ENCODE results near the gene PRAMEF9.
"Not testable (repeated sequence)": the region's sequence is repeated elsewhere in the genome, so short reads cannot be mapped to it uniquely, and the experiment has no call there.

PRAMEF9 gene

DNA sequence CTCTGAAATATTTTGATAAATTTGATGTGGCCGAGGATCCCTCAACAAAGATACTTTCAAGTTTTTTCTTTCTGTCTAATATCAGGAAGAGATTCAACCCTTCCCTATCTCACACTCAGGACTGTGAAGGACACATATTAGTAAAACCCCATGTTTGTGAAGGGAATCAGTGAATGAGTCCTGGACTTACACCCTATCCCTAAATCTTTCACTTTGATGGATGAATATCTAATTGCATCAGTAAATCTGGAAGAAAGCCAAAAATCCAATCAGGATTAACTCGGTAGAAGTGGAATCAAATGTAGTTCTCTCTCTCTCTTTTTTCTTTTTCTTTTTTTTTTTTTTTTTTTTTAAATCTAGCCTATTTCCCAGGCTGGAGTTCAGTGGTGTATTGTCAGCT, at the start of gene PRAMEF9:
TSS of gene PRAMEF9 (plus strand) at position 301 of the 400 bp plus-strand sequence. CDS start 3,433 bp downstream, outside the sequence.
- H3K27ac ChIP-seq (ENCODE audit: low read length); H3K4me1 ChIP-seq (ENCODE audit: control insufficient read depth in 1 of 2, insufficient read depth in 2 of 2, low read length in 2 of 2); H3K4me3 ChIP-seq (ENCODE audit: low read depth in 1 of 2, low read length in 2 of 2); H3K9me3 ChIP-seq (ENCODE audit: control insufficient read depth in 1 of 2, low read length in 2 of 2); H3K36me3 ChIP-seq (ENCODE audit: control insufficient read depth in 1 of 2, insufficient read depth in 2 of 2, low read length in 2 of 2); H3K27me3 ChIP-seq (ENCODE audit: low read depth, low read length): not testable (repeated sequence)

DNA sequence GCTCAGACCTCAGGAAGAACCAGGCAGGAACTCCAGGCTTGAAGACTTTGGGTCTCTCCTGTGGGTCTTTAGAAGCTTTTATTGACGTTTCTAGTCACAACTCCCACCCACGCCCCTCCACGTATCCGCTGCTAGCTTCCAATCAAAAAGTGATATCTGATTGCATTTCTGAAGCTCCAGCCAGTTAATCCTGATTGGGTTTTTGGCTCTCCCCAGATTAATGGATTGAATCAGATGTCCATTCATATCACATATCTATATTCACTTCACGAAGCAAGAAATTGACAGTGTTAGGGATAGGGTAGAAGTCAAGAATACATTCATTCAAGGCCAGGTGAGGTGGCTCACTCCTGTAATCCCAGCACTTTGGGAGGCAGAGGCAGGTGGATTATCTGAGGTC, 15.7 kb upstream of the PRAMEF9 start, which contains the start of gene PRAMEF26:
TSS of gene PRAMEF26 (minus strand) at position 101 of the 400 bp plus-strand sequence. CDS start 2,914 bp downstream, outside the sequence.
- not testable (repeated sequence) for H3K4me3 ChIP-seq (ENCODE audit: low read depth in 1 of 2, low read length in 2 of 2); H3K27me3 ChIP-seq (ENCODE audit: low read depth, low read length); H3K36me3 ChIP-seq (ENCODE audit: control insufficient read depth in 1 of 2, insufficient read depth in 2 of 2, low read length in 2 of 2); H3K4me1 ChIP-seq (ENCODE audit: control insufficient read depth in 1 of 2, insufficient read depth in 2 of 2, low read length in 2 of 2); H3K27ac ChIP-seq (ENCODE audit: low read length); H3K9me3 ChIP-seq (ENCODE audit: control insufficient read depth in 1 of 2, low read length in 2 of 2)

DNA sequence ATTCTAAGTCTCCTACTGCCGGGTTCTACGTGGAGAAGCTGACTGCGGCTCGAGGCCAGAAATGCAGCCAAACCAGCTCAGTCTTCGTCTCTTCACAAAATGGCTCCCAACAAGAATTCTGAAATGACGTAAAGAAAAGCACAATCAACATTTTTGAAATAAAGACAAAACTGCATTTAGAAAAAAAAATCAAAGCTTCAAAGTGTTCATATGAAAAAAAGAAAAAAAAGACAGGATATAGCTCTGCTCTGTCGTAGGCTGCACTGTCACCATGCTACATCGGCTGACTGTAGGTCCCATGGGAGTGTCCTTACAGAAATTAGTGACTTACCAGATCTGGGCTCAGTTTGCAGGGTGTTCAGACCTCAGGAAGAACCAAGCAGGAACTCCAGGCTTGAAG, 6.1 kb upstream of the PRAMEF9 start, which contains the start of gene HNRNPCL4:
TSS of gene HNRNPCL4 (minus strand) at position 101 of the 400 bp plus-strand sequence. CDS start 164 bp downstream, outside the sequence.
- H3K4me1 ChIP-seq (ENCODE audit: control insufficient read depth in 1 of 2, insufficient read depth in 2 of 2, low read length in 2 of 2); H3K27ac ChIP-seq (ENCODE audit: low read length); H3K4me3 ChIP-seq (ENCODE audit: low read depth in 1 of 2, low read length in 2 of 2); H3K36me3 ChIP-seq (ENCODE audit: control insufficient read depth in 1 of 2, insufficient read depth in 2 of 2, low read length in 2 of 2); H3K27me3 ChIP-seq (ENCODE audit: low read depth, low read length); H3K9me3 ChIP-seq (ENCODE audit: control insufficient read depth in 1 of 2, low read length in 2 of 2): not testable (repeated sequence)

DNA sequence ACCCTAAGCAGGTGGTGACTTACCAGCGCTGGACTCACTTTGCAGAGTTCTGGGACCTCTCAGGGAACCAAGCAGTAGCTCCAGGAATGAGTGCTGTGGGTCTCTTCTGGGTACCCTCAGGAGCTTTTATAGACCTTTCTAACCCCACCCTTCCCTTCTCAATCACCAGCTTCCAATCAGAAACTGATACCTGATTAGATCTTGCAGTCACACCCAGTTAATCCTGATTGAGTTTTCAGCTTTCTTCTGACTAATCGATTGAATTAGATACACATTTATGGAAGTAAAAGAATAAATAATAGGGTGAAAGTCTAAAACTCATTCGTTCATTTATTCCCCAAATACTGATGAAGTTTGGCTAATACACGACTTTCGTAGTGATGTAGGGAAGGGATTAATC, 29.7 kb downstream of the PRAMEF9 start, which contains the start of gene PRAMEF13:
TSS of gene PRAMEF13 (minus strand) at position 101 of the 400 bp plus-strand sequence. CDS start 1,820 bp downstream, outside the sequence.
- not testable (repeated sequence) for H3K36me3 ChIP-seq (ENCODE audit: control insufficient read depth in 1 of 2, insufficient read depth in 2 of 2, low read length in 2 of 2); H3K27me3 ChIP-seq (ENCODE audit: low read depth, low read length); H3K4me3 ChIP-seq (ENCODE audit: low read depth in 1 of 2, low read length in 2 of 2); H3K4me1 ChIP-seq (ENCODE audit: control insufficient read depth in 1 of 2, insufficient read depth in 2 of 2, low read length in 2 of 2); H3K9me3 ChIP-seq (ENCODE audit: control insufficient read depth in 1 of 2, low read length in 2 of 2); H3K27ac ChIP-seq (ENCODE audit: low read length)

DNA sequence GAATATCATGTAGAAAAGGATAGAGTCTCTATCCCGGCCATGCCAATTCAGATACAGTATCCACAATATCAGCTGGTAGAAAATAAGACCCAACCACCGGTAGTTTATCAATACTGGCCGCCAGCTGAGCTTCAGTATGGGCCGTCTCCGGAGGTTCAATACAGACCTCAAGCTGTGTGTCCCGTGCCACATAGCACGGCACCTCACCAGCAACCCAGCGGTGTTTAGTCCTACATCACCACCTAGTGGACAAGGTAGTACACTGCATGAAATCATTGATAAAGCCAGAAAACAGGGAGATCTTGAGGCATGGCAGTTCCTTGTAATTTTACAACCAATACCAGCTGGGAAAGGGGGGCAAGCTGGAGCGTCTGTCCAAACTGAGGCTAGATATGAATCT, 37.1 kb downstream of the PRAMEF9 start:
- not testable (repeated sequence) for H3K4me3 ChIP-seq (ENCODE audit: low read depth in 1 of 2, low read length in 2 of 2); H3K9me3 ChIP-seq (ENCODE audit: control insufficient read depth in 1 of 2, low read length in 2 of 2); H3K27me3 ChIP-seq (ENCODE audit: low read depth, low read length); H3K36me3 ChIP-seq (ENCODE audit: control insufficient read depth in 1 of 2, insufficient read depth in 2 of 2, low read length in 2 of 2); H3K27ac ChIP-seq (ENCODE audit: low read length); H3K4me1 ChIP-seq (ENCODE audit: control insufficient read depth in 1 of 2, insufficient read depth in 2 of 2, low read length in 2 of 2)

DNA sequence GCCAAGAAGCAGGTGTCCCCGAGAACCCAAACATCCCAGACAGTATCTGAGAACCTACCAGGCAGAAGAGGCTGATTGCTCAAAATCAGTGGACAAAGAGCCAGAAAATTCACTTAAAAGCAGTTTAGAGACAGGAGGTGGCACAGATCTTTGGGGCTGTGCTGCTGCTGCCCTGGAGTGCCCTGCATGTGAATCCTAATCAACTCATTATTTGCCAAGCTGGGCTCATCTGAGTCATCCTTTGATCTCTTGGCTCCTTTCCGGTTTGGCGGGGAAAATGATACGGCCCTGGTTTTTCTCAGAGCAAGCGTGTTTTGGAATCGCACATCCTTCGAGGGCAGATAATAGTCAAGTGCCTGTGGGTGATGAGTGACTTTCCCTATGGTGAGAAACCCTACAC, 45.0 kb downstream of the PRAMEF9 start:
- H3K27me3 ChIP-seq (ENCODE audit: low read depth, low read length); H3K4me1 ChIP-seq (ENCODE audit: control insufficient read depth in 1 of 2, insufficient read depth in 2 of 2, low read length in 2 of 2); H3K9me3 ChIP-seq (ENCODE audit: control insufficient read depth in 1 of 2, low read length in 2 of 2); H3K27ac ChIP-seq (ENCODE audit: low read length); H3K4me3 ChIP-seq (ENCODE audit: low read depth in 1 of 2, low read length in 2 of 2); H3K36me3 ChIP-seq (ENCODE audit: control insufficient read depth in 1 of 2, insufficient read depth in 2 of 2, low read length in 2 of 2): not testable (repeated sequence)

DNA sequence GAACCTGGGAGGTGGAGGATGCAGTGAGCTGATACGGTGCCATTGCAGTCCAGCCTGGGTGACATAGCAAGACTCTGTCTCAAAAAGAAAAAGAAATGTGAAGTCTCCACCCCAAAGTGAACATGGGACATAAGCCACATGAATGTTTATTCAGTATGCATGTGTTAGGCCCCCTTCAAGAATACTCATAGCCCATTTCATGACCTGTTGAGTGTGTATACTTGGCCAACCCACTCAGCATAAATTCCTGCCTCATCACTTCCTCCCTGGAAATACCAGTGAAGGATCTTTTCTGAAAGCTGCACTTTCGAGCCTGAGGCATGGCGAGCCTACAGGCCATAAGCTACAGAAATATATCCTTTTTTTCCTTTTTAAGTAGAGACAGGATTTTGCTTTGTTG, 47.6 kb downstream of the PRAMEF9 start:
- H3K27ac ChIP-seq (ENCODE audit: low read length); H3K4me3 ChIP-seq (ENCODE audit: low read depth in 1 of 2, low read length in 2 of 2); H3K27me3 ChIP-seq (ENCODE audit: low read depth, low read length); H3K9me3 ChIP-seq (ENCODE audit: control insufficient read depth in 1 of 2, low read length in 2 of 2); H3K4me1 ChIP-seq (ENCODE audit: control insufficient read depth in 1 of 2, insufficient read depth in 2 of 2, low read length in 2 of 2); H3K36me3 ChIP-seq (ENCODE audit: control insufficient read depth in 1 of 2, insufficient read depth in 2 of 2, low read length in 2 of 2): not testable (repeated sequence)

DNA sequence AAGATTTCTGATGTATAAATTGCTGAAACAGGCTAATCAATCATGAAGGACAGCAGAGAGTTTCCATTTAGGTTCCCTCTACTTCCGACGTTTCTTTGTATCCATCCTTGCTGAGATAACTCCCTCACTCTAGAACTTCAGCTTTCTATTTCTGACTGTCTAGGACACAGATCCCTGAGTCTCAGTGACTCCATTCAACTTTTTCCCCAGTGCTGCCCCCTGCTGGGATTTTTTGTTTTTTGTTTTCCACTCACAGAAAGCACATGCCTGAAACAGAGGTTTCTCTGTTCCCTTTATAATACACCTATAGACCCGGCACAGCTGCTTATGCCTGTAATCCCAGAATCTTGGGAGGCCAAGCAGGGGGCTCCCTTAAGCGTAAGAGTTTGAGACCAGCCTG, 51.1 kb downstream of the PRAMEF9 start:
- not testable (repeated sequence) for H3K4me3 ChIP-seq (ENCODE audit: low read depth in 1 of 2, low read length in 2 of 2); H3K4me1 ChIP-seq (ENCODE audit: control insufficient read depth in 1 of 2, insufficient read depth in 2 of 2, low read length in 2 of 2); H3K36me3 ChIP-seq (ENCODE audit: control insufficient read depth in 1 of 2, insufficient read depth in 2 of 2, low read length in 2 of 2); H3K27me3 ChIP-seq (ENCODE audit: low read depth, low read length); H3K9me3 ChIP-seq (ENCODE audit: control insufficient read depth in 1 of 2, low read length in 2 of 2); H3K27ac ChIP-seq (ENCODE audit: low read length)

DNA sequence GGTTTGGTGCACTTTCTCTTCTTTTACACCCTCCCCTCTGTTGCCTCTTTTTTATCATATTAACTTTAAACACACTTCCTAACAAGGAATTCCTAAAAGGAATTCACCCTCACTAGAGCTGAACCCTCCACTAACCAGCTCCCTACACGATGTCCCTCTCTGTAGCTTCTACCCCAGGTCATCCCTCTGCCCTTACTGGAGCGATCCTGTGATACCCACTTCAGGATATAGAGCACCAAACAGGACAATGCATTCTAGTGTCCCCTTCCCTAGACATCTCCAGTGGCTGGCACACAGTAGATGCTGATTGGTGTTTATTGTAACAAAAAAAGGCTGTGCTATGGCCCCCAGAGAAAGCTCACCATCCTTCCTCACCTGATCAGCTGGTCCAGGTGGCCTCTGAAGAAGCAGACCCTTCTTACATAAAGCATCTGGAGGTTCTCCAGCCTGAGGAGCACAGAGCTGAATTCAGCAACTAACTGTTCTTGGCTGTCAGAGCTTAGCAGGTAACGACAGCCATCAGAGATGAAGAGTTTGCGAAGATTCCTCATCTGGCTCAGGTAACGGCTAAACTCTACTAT, 52.9 kb downstream of the PRAMEF9 start:
- Histone ChIP-seq H3K27me3 (ENCODE audit: low read depth, low read length) (no peaks in the 10 kb centered on the region), H3K36me3 (ENCODE audit: control insufficient read depth in 1 of 2, insufficient read depth in 2 of 2, low read length in 2 of 2) (no peaks in the 10 kb centered on the region), H3K27ac (ENCODE audit: low read length) (no peak overlapping the region), H3K9me3 (ENCODE audit: control insufficient read depth in 1 of 2, low read length in 2 of 2) (no peaks in the 10 kb centered on the region), H3K4me1 (ENCODE audit: control insufficient read depth in 1 of 2, insufficient read depth in 2 of 2, low read length in 2 of 2) (no peaks in the 10 kb centered on the region), H3K4me3 (ENCODE audit: low read depth in 1 of 2, low read length in 2 of 2) (no peak overlapping the region)

DNA sequence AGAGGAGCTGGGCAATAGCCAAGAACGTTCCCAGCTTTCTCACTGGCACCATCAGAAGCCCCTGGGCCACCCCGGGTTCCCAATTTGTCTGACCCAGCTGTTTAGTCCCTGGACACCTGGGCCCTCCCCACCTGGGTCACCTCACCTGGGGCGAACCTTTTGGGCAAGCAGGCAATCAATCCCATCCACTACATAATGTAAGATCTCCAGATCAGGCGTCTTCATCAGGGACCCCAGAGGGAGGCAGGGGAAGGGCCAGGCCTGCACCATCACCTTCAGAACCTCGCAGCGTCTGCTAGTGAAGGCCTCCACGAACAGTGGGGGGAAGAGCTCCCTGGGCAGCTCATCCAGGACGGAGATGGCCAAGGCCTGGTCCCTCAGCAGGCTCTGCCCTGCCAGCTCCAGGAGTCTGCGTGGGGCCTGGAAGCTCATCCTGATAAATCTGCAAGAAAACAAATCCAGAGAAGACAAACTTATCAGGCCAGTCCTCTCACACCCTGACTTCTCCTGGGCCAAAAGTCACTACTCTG, 54.1 kb downstream of the PRAMEF9 start, which contains the start of gene PRAMEF18:
TSS of gene PRAMEF18 (minus strand) at position 480 of the 530 bp plus-strand sequence. CDS start at position 432, 48 bp downstream.
- H3K36me3 ChIP-seq (ENCODE audit: control insufficient read depth in 1 of 2, insufficient read depth in 2 of 2, low read length in 2 of 2); H3K4me3 ChIP-seq (ENCODE audit: low read depth in 1 of 2, low read length in 2 of 2); H3K27me3 ChIP-seq (ENCODE audit: low read depth, low read length); H3K4me1 ChIP-seq (ENCODE audit: control insufficient read depth in 1 of 2, insufficient read depth in 2 of 2, low read length in 2 of 2); H3K27ac ChIP-seq (ENCODE audit: low read length); H3K9me3 ChIP-seq (ENCODE audit: control insufficient read depth in 1 of 2, low read length in 2 of 2): not testable (repeated sequence)

DNA sequence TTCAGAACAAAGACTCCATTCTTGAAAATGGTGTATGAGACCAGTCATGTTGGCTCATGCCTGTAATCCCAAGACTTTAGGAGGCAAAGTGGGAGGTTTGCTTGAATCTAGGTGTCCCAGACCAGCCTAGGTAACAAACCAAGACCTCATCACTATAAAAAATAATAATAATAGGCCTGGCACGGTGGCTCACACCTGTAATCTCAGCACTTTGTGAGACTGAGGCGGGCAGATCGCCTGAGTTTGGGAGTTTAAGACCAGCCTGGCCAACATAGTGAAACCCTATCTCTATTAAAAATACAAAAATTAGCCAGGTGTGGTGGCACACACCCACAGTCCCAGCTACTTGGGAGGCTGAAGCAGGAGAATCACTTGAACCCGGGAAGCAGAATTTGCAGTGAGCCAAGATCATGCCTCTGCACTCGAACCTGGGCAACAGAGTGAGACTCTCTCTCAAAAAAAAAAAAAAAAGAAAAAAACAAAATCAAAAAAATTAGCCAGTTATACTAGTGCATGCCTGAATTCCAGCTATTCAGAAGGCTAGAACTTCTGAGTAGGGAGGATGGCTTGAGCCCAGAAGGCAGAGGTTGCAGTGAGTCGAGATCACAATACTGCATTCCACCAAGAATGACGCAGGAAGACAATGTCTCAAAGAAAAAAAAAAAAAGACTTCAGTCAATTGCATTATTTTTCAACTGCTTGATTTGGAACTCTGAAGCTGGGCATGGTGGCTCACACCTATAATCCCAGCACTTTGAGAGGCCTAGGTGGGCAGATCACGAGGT, 55.8 kb downstream of the PRAMEF9 start:
- not testable (repeated sequence) for H3K27ac ChIP-seq (ENCODE audit: low read length); H3K9me3 ChIP-seq (ENCODE audit: control insufficient read depth in 1 of 2, low read length in 2 of 2); H3K27me3 ChIP-seq (ENCODE audit: low read depth, low read length); H3K36me3 ChIP-seq (ENCODE audit: control insufficient read depth in 1 of 2, insufficient read depth in 2 of 2, low read length in 2 of 2); H3K4me1 ChIP-seq (ENCODE audit: control insufficient read depth in 1 of 2, insufficient read depth in 2 of 2, low read length in 2 of 2); H3K4me3 ChIP-seq (ENCODE audit: low read depth in 1 of 2, low read length in 2 of 2)
